AG10803 (cell line): ENCODE data around the gene SYDE1.
"Not testable (repeated sequence)": the region's sequence is repeated elsewhere in the genome, so short reads cannot be mapped to it uniquely, and the experiment has no call there.

Experiments
- DNase-seq: peaks from one replicate; pipeline ENCODE4 v3.0.0; 2010; ENCODE audit warnings: low read depth
- H3K4me3 ChIP-seq: 2 replicates; pipeline ENCODE4 v1.5.1; 2011; ENCODE audit warnings: mild to moderate bottlenecking, low read length, control low read depth
- CTCF ChIP-seq: conservative IDR thresholded peaks from 2 replicates; pipeline ENCODE4 v1.5.1; 2011; ENCODE audit warnings: mild to moderate bottlenecking, low read length, control low read depth, inconsistent platforms

SYDE1 gene

GRCh38 chr19:15107061-15108010 lies at the start of gene SYDE1:
SYDE1 (plus strand) TSS chr19:15107401; CDS start chr19:15107434, 33 bp downstream.
- no peak for TF ChIP-seq CTCF
- peak; percentile 80 for DNase-seq
- H3K4me3 ChIP-seq = peak within 1 kb of the TSS; percentile 73

GRCh38 chr19:15062036-15062435 lies 45.2 kb upstream of the SYDE1 start:
- no peak overlapping the region for H3K4me3 ChIP-seq
- TF ChIP-seq CTCF = no peak
- DNase-seq = no peak

GRCh38 chr19:15070386-15070785 lies 36.8 kb upstream of the SYDE1 start:
- not testable (repeated sequence) for DNase-seq, H3K4me3 ChIP-seq

- no peak for DNase-seq
- TF ChIP-seq CTCF = no peak
- no peak overlapping the region for H3K4me3 ChIP-seq
Observed at GRCh38 chr19:15072930-15073647, 34.1 kb upstream of the SYDE1 start.

- H3K4me3 ChIP-seq = no peak overlapping the region
Observed at GRCh38 chr19:15074371-15074770, 32.8 kb upstream of the SYDE1 start.

GRCh38 chr19:15075806-15076205 lies 31.4 kb upstream of the SYDE1 start:
- no peak overlapping the region for H3K4me3 ChIP-seq
- DNase-seq = no peak
- no peak for TF ChIP-seq CTCF

More at GRCh38 chr19:15074371-15074770, 32.8 kb upstream of the SYDE1 start:
- TF ChIP-seq CTCF = no peak
- DNase-seq = no peak

- DNase-seq = not testable (repeated sequence)
Observed at GRCh38 chr19:15080002-15080401, 27.2 kb upstream of the SYDE1 start.

GRCh38 chr19:15081911-15082310 lies 25.3 kb upstream of the SYDE1 start, which contains the start of gene OR1I1:
OR1I1 (plus strand) TSS chr19:15082211; CDS start chr19:15087066, 4,855 bp downstream.
- no peak for TF ChIP-seq CTCF
- no peak for DNase-seq
- no peak within 1 kb of the TSS for H3K4me3 ChIP-seq

More at GRCh38 chr19:15080002-15080401, 27.2 kb upstream of the SYDE1 start:
- not testable (repeated sequence) for H3K4me3 ChIP-seq
